Heart left ventricle (tissue), 16 donors: ENCODE results near the gene SLC7A10. TPM values are rescaled to one million over a fixed set of nuclear protein-coding genes. Genes with fewer than 3 reads are reported as not detected.
"Not testable (repeated sequence)": the region's sequence is repeated elsewhere in the genome, so short reads cannot be mapped to it uniquely, and the experiment has no call there.

Experiments
- ATAC-seq, 4 donors: fragments of 200-7000 bp; cut with Tn5 transposase; one replicate each; pipeline ENCODE4 v1.9.1; 2020 to 2022; ENCODE audit warnings: moderate library complexity in 4 of 4, mild to moderate bottlenecking in 3 of 4, moderate number of reproducible peaks in 1 of 4
- DNase-seq, 5 donors: peaks; one replicate each; pipeline ENCODE4 v3.0.0-alpha.2; 2020
- H3K27ac ChIP-seq, 12 donors: fragments of 200-600 bp; sonication (generic) in 4 of 12; one replicate each; pipeline versions ENCODE4 v1.5.0 to v1.8.0; 2016 to 2022; ENCODE audit warnings: mild to moderate bottlenecking in 2 of 12
- H3K27me3 ChIP-seq, 9 donors: fragments of 200-600 bp; sonication (generic) in 2 of 9; one replicate each; pipeline versions ENCODE4 v1.5.1 to v1.8.0; 2016 to 2022; ENCODE audit warnings: mild to moderate bottlenecking in 3 of 9
- H3K36me3 ChIP-seq, 9 donors: fragments of 200-600 bp; sonication (generic) in 2 of 9; one replicate each; pipeline versions ENCODE4 v1.5.0 to v1.8.0; 2018 to 2022; ENCODE audit warnings: mild to moderate bottlenecking in 2 of 9
- H3K4me1 ChIP-seq, 12 donors: fragments of 200-600 bp; sonication (generic) in 4 of 12; one replicate each; pipeline versions ENCODE4 v1.5.0 to v1.8.0; 2016 to 2022; ENCODE audit warnings: mild to moderate bottlenecking in 3 of 12
- H3K4me3 ChIP-seq, 12 donors: fragments of 200-600 bp; sonication (generic) in 4 of 12; one replicate each; pipeline versions ENCODE4 v1.5.0 to v1.8.0; 2017 to 2022; ENCODE audit warnings: mild to moderate bottlenecking in 9 of 12, moderate library complexity in 4 of 12
- H3K9me3 ChIP-seq, 12 donors: fragments of 200-600 bp; sonication (generic) in 4 of 12; one replicate each; pipeline versions ENCODE4 v1.5.0 to v1.8.0; 2016 to 2022; ENCODE audit warnings: mild to moderate bottlenecking in 1 of 12
- CTCF ChIP-seq, 12 donors: fragments of 200-600 bp; sonication (generic) in 4 of 12; IDR thresholded peaks; one replicate each; pipeline versions ENCODE4 v1.5.0 to v1.8.0; 2018 to 2022; ENCODE audit warnings: antibody characterized with exemption in 12 of 12, mild to moderate bottlenecking in 5 of 12
- POLR2A ChIP-seq, 2 donors: fragments of 450-650 bp; IDR thresholded peaks; one replicate each; pipeline ENCODE4 v1.6.1; 2017; ENCODE audit warnings: antibody characterized with exemption in 2 of 2, mild to moderate bottlenecking in 2 of 2, moderate library complexity in 2 of 2
- WGBS, 4 donors: extraction: QIAGEN DNeasy Blood & Tissue Kit in 2 of 4; methylation state at CpG; one replicate each; pipeline versions ENCODE4 v1.1.5 to v1.1.7; 2013 to 2018; 5-methylcytosine and 5-hydroxymethylcytosine counted together
- intact Hi-C, 10 donors: fragments of 100-400 bp; cut with DNase I; formaldehyde crosslinking; loops; one replicate each; pipeline versions ENCODE4 v1.11.1 to v1.14.2; 2022
- polyA plus RNA-seq, 2 donors: library from polyadenylated mRNA; stranded (reverse); fragments of 200-250 nt; gene quantifications; one replicate each; pipeline ENCODE4 v1.2.3, GENCODE V29; 2013
- total RNA-seq, 9 donors: library from RNA; depleted of rRNA in 2 of 9; stranded (reverse); fragments of >200 nt in 2 of 9; fragmentation: NEBNext Ultra II Directional in 3 of 9; extraction: Animal tissue kit (Norgen Biotek cat#: 25700) in 3 of 9; gene quantifications; one replicate each; pipeline versions ENCODE4 v1.1.0 to v1.2.4, GENCODE V29; 2016 to 2023
- donor health status: ischemic (EF 13 %, LVEDD 7.1; RV severe dilation, severe dysfunction).
- donor health status: healthy with polysubstance abuse.
- donor health status: DM: no; HTN: yes; CAD: no.
- donor health status: DM: no; HTN: no; CAD: no.
- donor health status: ischemic (EF 25% LVEDD 6.9; RV normal size, moderate dysfunction).
- donor health status: ischemic (EF 25% LVEDD 5.7; RV mildly dilated, moderate dysfunction).
- donor health status: healthy.
- donor health status: DM: yes; HTN: yes; CAD: no.
- donor health status: ischemic (EF 35%, LVEDD 5.7; RV mildly dilated, moderate dysfunction).
- donor health status: nonischemic (EF 11% LVEDD 7.7; RV severe dilation, severe dysfunction).
- donor health status: DM: yes; HTN: yes; CAD: no.
- donor health status: PGD.
- donor health status: ischemic (EF 29% LVEDD 5.4; RV normal size, mild dysfunction).
- donor health status: nonischemic (EF 23%, LVEDD 6.1; RV moderate dilation, normal function).

SLC7A10 gene
- total and polyA plus RNA-seq, 11 donors, result 0.11 to 2.3 (median 0.34) TPM; not detected in 5

DNA sequence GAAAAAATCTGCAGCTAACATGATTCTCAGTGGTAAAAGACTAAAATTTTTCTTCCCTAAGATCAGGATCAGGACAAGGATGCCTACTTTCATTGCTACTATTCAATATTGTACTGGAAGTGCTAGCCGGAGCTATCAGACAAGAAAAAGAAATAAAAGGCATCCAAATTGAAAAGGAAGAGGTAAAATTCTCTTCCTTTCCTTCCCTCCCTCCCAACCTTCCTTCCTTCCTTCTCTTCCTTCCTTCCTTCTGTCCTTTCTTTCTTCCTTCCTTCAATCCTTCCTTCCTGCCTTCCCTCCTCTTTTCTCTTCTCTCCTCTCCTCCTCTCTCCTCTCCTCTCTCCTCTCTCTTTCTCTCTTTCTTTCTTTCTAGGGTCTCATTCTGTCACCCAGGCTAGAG, 58.2 kb downstream of the SLC7A10 start:
- intact Hi-C loops, result no loop called here
- H3K4me1 ChIP-seq, result no peaks in the 10 kb centered on the region

DNA sequence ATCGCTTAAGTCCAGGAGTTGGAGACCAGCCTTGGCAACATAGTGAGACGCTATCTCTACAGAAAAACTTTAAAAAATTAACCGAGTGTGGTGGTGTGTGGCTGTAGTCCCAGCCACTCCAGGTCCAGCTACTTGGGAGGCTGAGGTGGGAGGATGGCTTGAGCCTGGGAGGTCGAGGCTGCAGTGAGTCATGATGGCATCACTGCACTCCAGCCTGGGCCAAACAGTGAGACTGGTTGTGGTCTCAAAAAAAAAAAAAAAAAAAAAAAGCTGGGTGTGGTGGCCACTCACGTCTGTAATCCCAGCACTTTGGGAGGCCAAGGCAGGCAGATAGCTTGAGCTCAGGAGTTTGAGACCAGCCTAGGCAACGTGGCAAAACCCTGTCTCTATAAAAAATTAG, 59.6 kb downstream of the SLC7A10 start:
- H3K27me3 ChIP-seq, H3K4me3 ChIP-seq, H3K27ac ChIP-seq, ATAC-seq, H3K36me3 ChIP-seq, intact Hi-C loops, H3K4me1 ChIP-seq, DNase-seq: not testable (repeated sequence)
- H3K9me3 ChIP-seq, result peaks cover 0 to 20% (median 0%) of the 10 kb centered on the region in 12 donors
- 69 to 76% (median 74%) methylated on average over 6 of the region's 6 CpGs for WGBS, 4 donors

More for the DNA sequence above, 58.2 kb downstream of the SLC7A10 start:
- DNase-seq (no peak), ATAC-seq (no peak)
- 87 to 97% (median 94%) methylated on average over 1 of the region's 1 CpG for WGBS, 4 donors
- Histone ChIP-seq H3K4me3 (no peak overlapping the region), H3K36me3 (no peaks in the 10 kb centered on the region), H3K27me3 (no peaks in the 10 kb centered on the region), H3K27ac (no peak overlapping the region), H3K9me3 (peaks cover 0 to 20% (median 0%) of the 10 kb centered on the region in 12 donors)
- TF ChIP-seq CTCF (IDR thresholded peaks at IDR 0.05), result no peak
- no peak for TF ChIP-seq POLR2A (IDR thresholded peaks at IDR 0.05)

DNA sequence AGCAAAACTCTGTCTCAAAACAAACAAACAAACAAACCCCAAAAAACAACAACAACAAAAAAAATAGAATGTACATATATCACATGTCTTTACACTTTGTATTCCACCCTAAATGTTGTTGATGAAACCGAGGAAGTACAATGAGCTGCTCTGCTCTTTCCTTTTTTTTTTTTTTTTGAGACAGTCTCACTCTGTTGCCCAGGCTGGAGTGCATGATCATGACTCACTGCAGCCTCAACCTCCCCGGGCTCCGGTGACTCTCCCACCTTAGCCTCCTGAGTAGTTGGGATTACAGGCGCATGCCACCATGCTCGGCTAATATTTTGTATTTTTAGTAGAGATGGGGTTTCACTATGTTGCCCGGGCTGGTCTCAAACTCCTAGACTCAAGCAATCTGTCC, 62.2 kb downstream of the SLC7A10 start:
- peaks cover 0 to 9% (median 0%) of the 10 kb centered on the region in 12 donors for H3K4me1 ChIP-seq
- DNase-seq, result no peak
- H3K4me3 ChIP-seq, result no peak overlapping the region
- H3K9me3 ChIP-seq, result peaks cover 0 to 14% (median 0%) of the 10 kb centered on the region in 12 donors
- no peak for ATAC-seq
- H3K36me3 ChIP-seq, result no peaks in the 10 kb centered on the region
- no peak overlapping the region for H3K27ac ChIP-seq
- intact Hi-C loops, result no loop called here
- WGBS, 4 donors, result 85 to 93% (median 88%) methylated on average over 6 of the region's 6 CpGs
- TF ChIP-seq CTCF (IDR thresholded peaks at IDR 0.05) (no peak), POLR2A (IDR thresholded peaks at IDR 0.05) (no peak)
- no peaks in the 10 kb centered on the region for H3K27me3 ChIP-seq

GRCh38 chr19:33161201-33161600, 64.4 kb downstream of the SLC7A10 start:
- ATAC-seq, result no peak
- no peak for DNase-seq
- H3K4me1 ChIP-seq, result peaks cover 0 to 9% (median 0%) of the 10 kb centered on the region in 12 donors
- H3K36me3 ChIP-seq, result no peaks in the 10 kb centered on the region
- no peak overlapping the region for H3K4me3 ChIP-seq
- H3K27me3 ChIP-seq, result no peaks in the 10 kb centered on the region
- H3K27ac ChIP-seq, result no peak overlapping the region
- intact Hi-C loops, result no loop called here
- no peaks in the 10 kb centered on the region for H3K9me3 ChIP-seq
- TF ChIP-seq CTCF (IDR thresholded peaks at IDR 0.05) (no peak), POLR2A (IDR thresholded peaks at IDR 0.05) (no peak)
- 66 to 86% (median 80%) methylated on average over 3 to 4 of the region's 4 CpGs for WGBS, 4 donors

DNA sequence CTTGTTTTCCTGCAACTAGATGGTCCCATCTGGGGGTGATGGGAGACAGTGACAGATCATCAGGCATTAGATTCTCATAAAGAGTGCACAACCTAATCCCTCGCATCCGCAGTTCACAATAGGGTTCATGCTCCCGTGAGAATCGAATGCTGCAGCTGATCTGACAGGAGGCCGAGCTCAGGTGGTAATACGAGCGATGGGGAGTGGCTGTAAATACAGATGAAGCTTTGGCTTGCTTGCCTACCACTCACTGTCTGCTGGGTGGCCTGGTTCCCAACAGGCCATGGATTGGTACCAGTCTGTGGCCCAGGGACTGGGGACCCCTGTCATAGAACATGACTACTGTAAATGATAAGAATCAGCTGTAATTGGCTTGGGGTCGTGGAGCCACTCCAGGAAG, 65.8 kb downstream of the SLC7A10 start:
- no peak for TF ChIP-seq CTCF (IDR thresholded peaks at IDR 0.05)
- no peak for TF ChIP-seq POLR2A (IDR thresholded peaks at IDR 0.05)

More for the DNA sequence above, 65.8 kb downstream of the SLC7A10 start:
- WGBS, 4 donors, result 89 to 95% (median 93%) methylated on average over 8 of the region's 8 CpGs
- intact Hi-C loops, result no loop called here
- H3K4me1 ChIP-seq, result peaks cover 0 to 9% (median 0%) of the 10 kb centered on the region in 12 donors
- H3K4me3 ChIP-seq, result no peak overlapping the region
- H3K27me3 ChIP-seq, result no peaks in the 10 kb centered on the region
- DNase-seq, result no peak
- H3K9me3 ChIP-seq, result no peaks in the 10 kb centered on the region
- H3K27ac ChIP-seq, result peak overlapping the region in 1 of 12 donors; percentile 35
- no peak for ATAC-seq
- no peaks in the 10 kb centered on the region for H3K36me3 ChIP-seq
